ENCODE results near the gene FAM135A.
"Not testable (repeated sequence)": the region's sequence is repeated elsewhere in the genome, so short reads cannot be mapped to it uniquely, and the experiment has no call there.

FAM135A gene

GRCh38 chr6:70470016-70470415 is 56.7 kb downstream of the FAM135A start:
- DNase-seq = no peak

DNA sequence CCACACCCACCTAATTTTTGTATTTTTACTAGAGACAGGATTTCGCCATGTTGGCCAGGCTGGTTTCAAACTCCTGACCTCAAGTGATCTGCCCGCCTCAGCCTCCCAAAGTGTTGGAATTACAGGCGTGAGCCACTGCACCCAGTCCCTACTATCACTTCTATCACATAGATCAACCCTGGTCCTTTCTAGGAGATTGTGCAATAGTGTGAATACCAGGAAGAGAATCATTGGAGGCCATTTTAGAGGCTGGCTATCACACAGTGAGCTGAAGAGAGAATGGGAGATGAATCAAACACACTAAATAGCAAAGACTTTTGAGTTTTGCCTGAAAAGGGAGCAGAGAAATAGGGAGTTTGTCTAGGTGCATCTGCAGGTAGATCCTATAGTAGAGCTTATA is 57.2 kb downstream of the FAM135A start:
- DNase-seq = not testable (repeated sequence)

GRCh38 chr6:70474751-70475150 is 61.4 kb downstream of the FAM135A start:
- no peak for DNase-seq

- DNase-seq = no peak
Measured at GRCh38 chr6:70479236-70479635, 65.9 kb downstream of the FAM135A start.

GRCh38 chr6:70486638-70487037 is 73.3 kb downstream of the FAM135A start:
- not testable (repeated sequence) for DNase-seq

DNA sequence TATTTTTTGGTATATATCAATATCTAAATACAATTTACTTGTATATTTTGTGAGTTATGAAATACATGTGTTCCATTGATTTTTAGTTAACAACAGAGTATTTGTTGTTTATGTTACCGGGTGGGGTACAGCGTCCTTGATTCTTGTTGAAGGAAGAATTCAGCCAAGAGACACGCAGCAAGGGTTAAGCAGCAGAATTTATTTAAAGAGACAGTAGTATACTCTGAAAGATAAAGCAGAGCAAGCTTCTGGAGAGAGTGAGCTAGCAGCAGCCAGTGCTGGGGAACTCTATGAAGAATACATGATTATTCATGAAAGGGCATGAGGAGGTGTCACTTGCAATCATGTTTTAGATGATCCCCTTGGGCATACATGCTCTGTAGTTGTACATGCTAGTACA is 76.1 kb downstream of the FAM135A start:
- no peak for DNase-seq

DNA sequence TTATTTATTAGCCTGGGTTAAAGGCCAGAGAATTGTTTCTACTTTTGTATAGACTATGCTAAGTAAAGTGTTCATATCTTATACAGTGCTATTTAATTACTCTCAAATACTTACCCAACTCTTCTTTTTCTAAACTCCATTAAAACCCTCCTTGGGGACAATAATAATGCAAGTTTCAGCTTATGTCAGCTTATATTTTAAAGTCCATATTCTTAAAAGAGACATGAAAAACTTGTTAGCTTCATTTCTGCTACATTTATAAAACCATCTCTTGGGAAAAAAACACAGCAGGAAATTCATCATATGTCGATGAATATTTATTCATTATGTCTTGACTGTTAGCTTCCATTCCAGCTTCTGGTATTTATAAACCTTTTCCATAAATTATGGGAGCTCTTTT is 81.5 kb downstream of the FAM135A start:
- DNase-seq = no peak

DNA sequence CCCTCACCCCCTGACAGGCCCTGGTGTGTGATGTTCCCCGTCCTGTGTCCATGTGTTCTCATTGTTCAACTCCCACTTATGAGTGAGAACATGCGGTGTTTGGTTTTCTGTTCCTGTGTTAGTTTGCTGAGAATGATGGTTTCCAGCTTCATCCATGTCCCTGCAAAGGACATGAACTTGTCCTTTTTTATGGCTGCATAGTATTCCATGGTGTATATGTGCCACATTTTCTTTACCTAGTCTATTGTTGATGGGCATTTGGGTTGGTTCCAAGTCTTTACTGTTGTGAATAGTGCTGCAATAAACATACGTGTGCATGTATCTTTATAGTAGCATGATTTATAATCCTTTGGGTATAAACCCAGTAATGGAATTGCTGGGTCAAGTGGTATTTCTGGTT is 82.5 kb downstream of the FAM135A start:
- not testable (repeated sequence) for DNase-seq

DNA sequence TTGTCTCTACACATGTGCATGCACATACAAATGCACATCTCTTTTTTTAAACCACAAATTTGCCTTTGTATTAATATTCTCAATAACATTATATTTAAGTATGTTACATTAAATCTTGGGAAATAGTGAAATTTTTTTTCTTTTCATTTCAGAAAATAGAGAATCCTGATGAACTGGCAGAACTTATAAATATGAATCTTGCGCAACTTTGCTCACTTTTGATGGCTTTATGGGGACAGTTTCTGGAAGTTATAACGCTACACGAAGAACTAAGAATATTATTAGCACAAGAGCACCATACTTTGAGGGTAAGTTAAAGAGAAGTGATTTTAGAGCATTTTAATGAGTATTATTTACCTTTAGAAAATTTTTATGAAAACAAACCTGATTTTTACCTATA is 89.2 kb downstream of the FAM135A start:
- DNase-seq = no peak

- no peak for DNase-seq
Measured at GRCh38 chr6:70503813-70504465, 90.6 kb downstream of the FAM135A start.

- DNase-seq = no peak
Measured at GRCh38 chr6:70506321-70506720, 93.0 kb downstream of the FAM135A start.

DNA sequence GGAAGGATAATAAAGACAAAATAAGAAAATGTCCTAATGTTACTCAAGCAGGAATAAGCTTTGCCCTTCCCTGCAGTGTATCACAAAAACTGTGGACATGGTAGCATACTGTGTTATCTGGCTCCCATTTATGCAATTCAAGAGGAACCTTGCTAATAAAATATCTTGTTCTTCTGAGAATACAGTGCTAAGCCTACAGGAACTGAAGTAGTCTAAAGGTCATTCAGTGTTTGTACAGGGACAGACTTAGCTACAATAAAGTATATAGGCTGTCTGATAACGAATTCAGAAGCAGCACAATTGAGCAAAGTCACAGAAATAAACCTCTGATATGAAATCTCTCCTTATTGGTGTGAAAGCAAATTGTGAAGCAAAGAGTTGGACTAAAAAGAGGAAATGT is 93.9 kb downstream of the FAM135A start:
- no peak for DNase-seq

GRCh38 chr6:70508953-70509352 is 95.6 kb downstream of the FAM135A start:
- DNase-seq = no peak

DNA sequence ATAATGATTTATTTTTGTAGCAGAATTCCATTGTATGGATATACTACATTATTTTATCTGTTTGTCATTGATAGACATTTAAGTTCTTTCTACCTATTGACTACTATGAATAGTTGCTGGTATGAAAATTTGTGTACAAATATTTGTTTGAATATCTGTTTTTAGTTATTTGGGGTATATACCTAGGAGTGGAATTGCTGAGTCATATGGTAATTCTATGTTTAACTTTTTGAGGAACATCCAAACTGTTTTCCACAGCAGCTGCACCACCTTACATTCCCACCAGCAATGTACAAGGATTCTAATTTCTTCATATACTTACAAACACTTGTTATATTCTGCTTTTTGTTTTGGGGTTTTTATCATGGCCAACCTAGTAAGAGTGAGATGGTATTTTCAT is 97.3 kb downstream of the FAM135A start:
- no peak for DNase-seq

DNA sequence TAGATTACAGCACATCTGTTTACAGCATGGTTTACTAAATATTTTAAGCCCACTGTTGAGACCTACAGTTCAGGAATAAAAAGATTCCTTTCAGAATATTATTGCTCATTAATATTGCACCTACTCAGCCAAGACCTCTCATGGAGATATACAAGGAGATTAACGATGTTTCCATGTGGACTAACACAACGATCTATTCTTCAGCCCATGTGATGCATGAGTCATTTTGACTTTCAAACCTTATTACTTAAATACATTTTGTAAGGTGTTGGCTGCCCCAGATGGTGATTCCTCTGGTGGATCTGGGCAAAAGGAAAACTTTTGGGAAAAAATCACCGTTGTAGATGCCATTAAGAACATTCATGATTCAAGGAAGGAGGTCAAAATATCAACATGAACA is 105.4 kb downstream of the FAM135A start:
- no peak for DNase-seq

- peak; percentile 38 for DNase-seq
Measured at GRCh38 chr6:70520575-70520974, 107.3 kb downstream of the FAM135A start.

DNA sequence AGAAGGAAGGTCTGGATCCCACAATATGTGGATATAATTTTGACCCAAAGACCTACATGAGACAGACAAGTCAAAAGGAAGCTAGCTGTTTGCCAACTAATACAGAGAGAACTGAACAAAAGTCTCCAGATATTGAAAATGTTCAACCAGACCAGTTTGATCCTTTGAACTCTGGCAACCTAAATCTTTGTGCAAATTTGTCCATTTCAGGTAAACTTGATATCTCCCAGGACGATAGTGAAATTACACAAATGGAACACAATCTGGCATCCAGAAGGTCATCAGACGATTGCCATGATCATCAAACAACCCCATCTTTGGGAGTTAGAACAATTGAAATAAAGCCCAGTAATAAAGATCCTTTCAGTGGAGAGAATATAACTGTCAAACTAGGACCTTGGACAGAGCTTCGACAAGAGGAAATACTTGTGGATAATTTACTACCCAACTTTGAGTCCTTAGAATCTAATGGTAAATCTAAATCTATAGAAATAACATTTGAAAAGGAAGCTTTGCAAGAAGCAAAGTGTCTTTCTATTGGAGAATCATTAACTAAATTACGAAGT is 111.5 kb downstream of the FAM135A start:
- no peak for DNase-seq

DNA sequence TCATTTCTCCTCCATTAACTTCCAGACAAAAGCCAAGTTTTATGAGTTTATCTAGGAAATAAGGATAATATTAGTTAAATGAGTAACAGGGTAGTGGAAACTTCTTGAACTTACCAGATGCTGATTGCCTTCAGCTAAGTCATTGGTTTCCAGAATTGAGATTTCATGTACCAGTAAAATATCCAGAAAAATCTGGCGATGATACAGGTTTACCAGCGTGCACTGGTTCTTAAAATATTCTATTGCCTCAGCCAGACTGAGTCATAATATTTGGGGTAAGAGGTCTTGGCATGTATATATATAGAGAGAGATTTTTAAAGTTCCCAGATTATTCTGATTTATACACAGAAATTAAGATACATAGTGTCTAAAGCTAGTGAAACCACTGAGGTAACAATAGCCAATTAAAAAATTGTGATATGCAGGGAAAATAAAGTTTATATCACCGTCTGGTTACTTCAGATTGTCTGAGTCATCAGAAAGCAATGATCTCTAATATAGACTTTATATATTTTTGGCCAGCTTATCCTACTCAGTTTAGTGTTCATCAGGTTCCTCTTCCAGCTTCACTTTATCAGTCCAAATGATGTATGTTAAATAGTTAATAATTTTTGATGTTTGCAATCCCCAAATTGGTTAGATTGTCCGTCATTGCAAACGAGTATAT is 113.9 kb downstream of the FAM135A start:
- no peak for DNase-seq

DNA sequence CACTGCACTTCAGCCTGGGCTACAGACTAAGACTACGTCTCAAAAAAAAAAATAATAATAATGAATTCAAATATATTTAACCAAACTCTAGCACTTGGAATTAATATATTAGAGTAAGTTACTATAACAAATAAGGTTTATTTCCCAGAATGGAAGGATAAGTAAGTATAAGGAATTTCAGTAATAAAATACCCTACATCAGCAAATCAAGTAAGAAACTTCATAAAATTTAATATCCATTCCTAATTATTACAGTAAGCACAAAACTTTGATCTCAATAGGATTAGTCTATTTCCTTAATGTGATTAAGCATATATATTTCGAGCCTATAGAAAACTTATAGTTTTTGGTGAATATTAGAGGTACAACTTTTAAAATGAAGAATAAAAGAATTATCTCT is 116.7 kb downstream of the FAM135A start:
- DNase-seq = no peak

DNA sequence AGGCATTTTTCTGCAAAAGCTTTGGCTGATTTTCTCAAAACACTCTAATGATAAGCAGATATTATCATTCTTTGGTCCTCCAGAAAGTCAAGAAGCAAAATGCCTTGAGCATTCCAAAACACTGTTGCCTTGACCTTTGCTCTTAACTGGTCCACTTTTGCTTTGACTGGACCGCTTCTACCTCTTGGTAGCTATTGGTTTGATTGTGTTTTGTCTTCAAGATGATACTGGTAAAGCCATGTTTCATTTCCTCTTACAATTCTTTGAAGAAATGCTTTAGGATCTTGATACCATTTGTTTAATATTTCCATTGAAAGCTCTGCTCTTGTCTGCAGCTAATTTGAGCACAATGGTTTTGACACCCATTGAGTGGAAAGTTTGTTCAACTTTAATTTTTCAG is 117.8 kb downstream of the FAM135A start:
- DNase-seq = no peak

- DNase-seq = no peak
Measured at GRCh38 chr6:70537266-70537665, 124.0 kb downstream of the FAM135A start.

GRCh38 chr6:70538376-70538775 is 125.1 kb downstream of the FAM135A start:
- no peak for DNase-seq

GRCh38 chr6:70547313-70547712 is 134.0 kb downstream of the FAM135A start:
- DNase-seq = peak; percentile 29

GRCh38 chr6:70547905-70548304 is 134.6 kb downstream of the FAM135A start:
- no peak for DNase-seq

- DNase-seq = no peak
Measured at GRCh38 chr6:70549327-70549726, 136.0 kb downstream of the FAM135A start.

Data from hematopoietic multipotent progenitor cell treated with erythropoietin and hydrocortisone succinate and interleukin-3 and kit ligand, for 8 days (in vitro differentiated cells).